Right lobe of liver (tissue), 6 donors: ENCODE measurements around the gene AHNAK2. TPM values are rescaled to one million over a fixed set of nuclear protein-coding genes. Genes with fewer than 3 reads are reported as not detected.

Experiments used
- ATAC-seq, 4 donors: fragments of 200-7000 bp; cut with Tn5 transposase; one replicate each; pipeline ENCODE4 v1.9.1; 2020; ENCODE audit warnings: mild to moderate bottlenecking in 4 of 4, moderate library complexity in 4 of 4
- DNase-seq, 3 donors: peaks; one replicate each; pipeline ENCODE4 v3.0.0-alpha.2; 2020
- H3K27ac ChIP-seq, 3 donors: fragments of 200-600 bp; one replicate each; pipeline ENCODE4 v1.8.0; 2022
- H3K27me3 ChIP-seq, 2 donors: fragments of 200-600 bp; one replicate each; pipeline ENCODE4 v1.8.0; 2022
- H3K36me3 ChIP-seq, 4 donors: fragments of 200-600 bp; sonication (generic) in 1 of 4; one replicate each; pipeline versions ENCODE4 v1.5.1 to v1.8.0; 2017 to 2022; ENCODE audit warnings: control low read depth in 1 of 4
- H3K4me1 ChIP-seq, 4 donors: fragments of 200-600 bp; sonication (generic) in 1 of 4; one replicate each; pipeline versions ENCODE4 v1.5.1 to v1.8.0; 2017 to 2022; ENCODE audit warnings: control low read depth in 1 of 4
- H3K4me3 ChIP-seq, 3 donors: fragments of 200-600 bp; one replicate each; pipeline ENCODE4 v1.8.0; 2022
- H3K9me3 ChIP-seq, 4 donors: fragments of 200-600 bp; sonication (generic) in 1 of 4; one replicate each; pipeline versions ENCODE4 v1.5.1 to v1.8.0; 2017 to 2022; ENCODE audit warnings: control low read depth in 1 of 4
- POLR2A ChIP-seq: fragments of 450-650 bp; IDR thresholded peaks from one replicate; pipeline ENCODE4 v1.6.1; 2017; ENCODE audit warnings: antibody characterized with exemption, mild to moderate bottlenecking
- WGBS: methylation state at CpG from one replicate; pipeline ENCODE4 v1.1.6; 2018; ENCODE audit warnings: low coverage, low lambda C conversion rate; ENCODE audit not compliant: insufficient coverage; ENCODE audit errors: missing lambda C conversion rate; 5-methylcytosine and 5-hydroxymethylcytosine counted together
- intact Hi-C, 2 donors: fragments of 100-400 bp; cut with DNase I; formaldehyde crosslinking; loops; one replicate each; pipeline versions ENCODE4 v1.11.2 to v1.14.1; 2022
- total RNA-seq, 6 experiments: library from RNA; depleted of rRNA in 2 of 6; stranded (reverse); fragments of >200 nt in 2 of 6; fragmentation: NEBNext Ultra II Directional in 3 of 6; extraction: Animal tissue kit (Norgen Biotek cat#: 25700) in 3 of 6; gene quantifications; one replicate each; pipeline versions ENCODE4 v1.1.0 to v1.2.4, GENCODE V29; 2016 to 2023
- TF ChIP-seq, protein P1 (sequence below), 4 donors: fragments of 200-600 bp in 3 of 4; fragments of 450-650 bp in 1 of 4; IDR thresholded peaks; one replicate each; pipeline versions ENCODE4 v1.5.1 to v1.8.0; 2016 to 2022; ENCODE audit warnings: antibody characterized with exemption in 4 of 4, mild to moderate bottlenecking in 2 of 4
- donor health status: DM: no; HTN: yes; CAD: no.
- donor health status: DM: no; HTN: no; CAD: no.
- donor health status: DM: no; HTN: no; CAD: no.
- donor health status: DM: no; HTN: yes; CAD: no.
- donor health status: DM: no; HTN: yes; CAD: no.

Gene AHNAK2
- total RNA-seq, 6 experiments from 2014 or later, result 2.1 to 12.2 (median 4.6) TPM

DNA sequence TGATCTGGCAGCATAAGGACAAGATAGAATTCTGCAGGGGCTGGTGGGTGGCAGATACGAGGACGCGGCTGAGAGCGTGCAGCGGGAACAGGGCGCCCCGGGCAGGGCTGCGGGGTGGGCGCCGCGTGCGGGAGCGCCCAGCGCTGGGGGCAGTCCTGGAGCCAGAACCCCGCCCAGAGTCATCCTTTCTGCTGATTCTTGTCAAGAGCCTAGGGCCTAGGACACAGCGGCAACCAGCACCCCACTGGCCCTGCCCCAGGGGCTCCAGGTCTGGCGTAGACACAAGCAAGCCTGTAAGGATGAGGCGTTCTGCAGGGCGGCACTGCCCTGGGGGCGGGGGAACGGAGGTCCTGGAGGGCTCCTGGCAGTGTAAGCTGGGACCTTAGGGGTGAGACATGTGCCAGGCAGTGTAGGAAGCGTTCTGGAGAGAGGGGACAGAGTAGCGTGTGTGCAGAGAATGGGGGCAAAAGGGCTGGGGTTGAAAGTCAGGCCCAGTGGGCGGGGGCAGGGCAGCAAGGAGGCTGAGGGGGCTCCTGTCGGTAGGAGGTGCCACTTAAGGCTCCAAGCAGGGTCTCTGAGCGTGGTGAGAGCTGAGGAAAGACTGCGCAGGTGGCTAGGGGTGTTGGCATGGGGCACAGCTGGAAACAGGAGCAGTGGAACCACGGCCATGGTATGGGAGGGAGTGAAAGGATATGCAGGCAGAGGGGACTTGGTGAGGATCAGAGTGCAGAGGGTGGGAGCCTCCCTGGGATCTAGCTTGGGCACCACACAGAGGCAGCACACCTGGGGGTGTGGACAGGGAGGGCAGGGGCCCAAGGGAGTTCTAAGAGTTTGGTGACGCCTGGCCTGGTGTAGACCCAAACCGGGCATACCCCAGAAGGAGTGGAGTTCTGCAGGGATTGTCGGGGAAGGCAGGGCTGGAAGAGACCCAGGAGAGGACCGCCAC is 845 bp upstream of the AHNAK2 start:
- 73% methylated on average over 8 of the region's 32 CpGs for WGBS
- Histone ChIP-seq H3K4me1 (peaks cover 0 to 23% (median 1%) of the 10 kb centered on the region in 4 donors), H3K27ac (peak overlapping the region in 1 of 3 donors; percentile 57), H3K9me3 (no peaks in the 10 kb centered on the region), H3K27me3 (no peaks in the 10 kb centered on the region), H3K36me3 (no peaks in the 10 kb centered on the region), H3K4me3 (peak overlapping the region in 1 of 3 donors; percentile 63)
- DNase-seq (peak in 1 of 3 donors; percentile 46), ATAC-seq (no peak)
- intact Hi-C loops, result loop anchor here (5.0 kb wide), 1 partner anchor 63 kb away; no protein-coding TSS in a partner anchor
- TF ChIP-seq, protein P1, sequence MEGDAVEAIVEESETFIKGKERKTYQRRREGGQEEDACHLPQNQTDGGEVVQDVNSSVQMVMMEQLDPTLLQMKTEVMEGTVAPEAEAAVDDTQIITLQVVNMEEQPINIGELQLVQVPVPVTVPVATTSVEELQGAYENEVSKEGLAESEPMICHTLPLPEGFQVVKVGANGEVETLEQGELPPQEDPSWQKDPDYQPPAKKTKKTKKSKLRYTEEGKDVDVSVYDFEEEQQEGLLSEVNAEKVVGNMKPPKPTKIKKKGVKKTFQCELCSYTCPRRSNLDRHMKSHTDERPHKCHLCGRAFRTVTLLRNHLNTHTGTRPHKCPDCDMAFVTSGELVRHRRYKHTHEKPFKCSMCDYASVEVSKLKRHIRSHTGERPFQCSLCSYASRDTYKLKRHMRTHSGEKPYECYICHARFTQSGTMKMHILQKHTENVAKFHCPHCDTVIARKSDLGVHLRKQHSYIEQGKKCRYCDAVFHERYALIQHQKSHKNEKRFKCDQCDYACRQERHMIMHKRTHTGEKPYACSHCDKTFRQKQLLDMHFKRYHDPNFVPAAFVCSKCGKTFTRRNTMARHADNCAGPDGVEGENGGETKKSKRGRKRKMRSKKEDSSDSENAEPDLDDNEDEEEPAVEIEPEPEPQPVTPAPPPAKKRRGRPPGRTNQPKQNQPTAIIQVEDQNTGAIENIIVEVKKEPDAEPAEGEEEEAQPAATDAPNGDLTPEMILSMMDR (IDR thresholded peaks at IDR 0.05), result no peak
- no peak for TF ChIP-seq POLR2A

DNA sequence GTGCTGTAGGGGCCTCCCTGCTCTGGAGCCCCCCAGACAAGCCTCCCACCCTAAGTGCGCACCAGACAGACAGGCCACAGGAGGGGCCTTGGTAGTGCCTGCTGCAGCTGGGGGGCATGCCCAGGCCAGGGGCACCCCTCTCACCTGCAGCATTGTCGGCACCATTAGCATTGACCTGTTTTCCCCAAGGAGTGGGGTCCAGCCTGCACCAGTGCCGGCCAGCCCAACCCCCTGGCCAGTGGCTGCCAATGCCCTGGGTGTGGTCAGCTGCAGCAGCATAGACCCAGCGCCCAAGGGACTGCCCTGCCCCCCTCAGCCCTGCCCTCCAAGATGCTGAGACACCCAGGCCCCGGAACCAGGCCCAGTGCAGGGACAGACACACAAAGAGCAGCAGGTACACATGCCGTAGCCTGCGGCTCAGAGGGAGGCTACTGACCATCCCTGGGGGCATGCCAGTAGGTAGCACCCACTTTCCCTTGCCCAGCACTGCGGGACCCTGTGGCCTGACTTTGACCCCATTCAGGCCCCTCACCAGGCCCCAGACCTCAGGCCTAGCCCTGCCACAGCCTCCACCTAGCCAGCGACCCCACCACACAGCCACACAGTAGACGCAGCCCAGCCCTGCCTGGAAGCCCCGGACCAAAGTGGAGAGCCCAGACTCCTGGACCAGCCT is 1.0 kb downstream of the AHNAK2 start:
- peaks cover 0 to 23% (median 1%) of the 10 kb centered on the region in 4 donors for H3K4me1 ChIP-seq
- no peak for DNase-seq
- TF ChIP-seq POLR2A, result no peak
- TF ChIP-seq, protein P1 (IDR thresholded peaks at IDR 0.05), result no peak
- intact Hi-C loops, result loop anchor here (5.0 kb wide), 1 partner anchor 65 kb away; no protein-coding TSS in a partner anchor
- no peaks in the 10 kb centered on the region for H3K27me3 ChIP-seq
- H3K27ac ChIP-seq, result no peak overlapping the region
- H3K4me3 ChIP-seq, result peak overlapping the region; percentile 46 to 63 (median 47)
- 83% methylated on average over 1 of the region's 11 CpGs for WGBS
- H3K36me3 ChIP-seq, result no peaks in the 10 kb centered on the region
- no peaks in the 10 kb centered on the region for H3K9me3 ChIP-seq
- no peak for ATAC-seq

DNA sequence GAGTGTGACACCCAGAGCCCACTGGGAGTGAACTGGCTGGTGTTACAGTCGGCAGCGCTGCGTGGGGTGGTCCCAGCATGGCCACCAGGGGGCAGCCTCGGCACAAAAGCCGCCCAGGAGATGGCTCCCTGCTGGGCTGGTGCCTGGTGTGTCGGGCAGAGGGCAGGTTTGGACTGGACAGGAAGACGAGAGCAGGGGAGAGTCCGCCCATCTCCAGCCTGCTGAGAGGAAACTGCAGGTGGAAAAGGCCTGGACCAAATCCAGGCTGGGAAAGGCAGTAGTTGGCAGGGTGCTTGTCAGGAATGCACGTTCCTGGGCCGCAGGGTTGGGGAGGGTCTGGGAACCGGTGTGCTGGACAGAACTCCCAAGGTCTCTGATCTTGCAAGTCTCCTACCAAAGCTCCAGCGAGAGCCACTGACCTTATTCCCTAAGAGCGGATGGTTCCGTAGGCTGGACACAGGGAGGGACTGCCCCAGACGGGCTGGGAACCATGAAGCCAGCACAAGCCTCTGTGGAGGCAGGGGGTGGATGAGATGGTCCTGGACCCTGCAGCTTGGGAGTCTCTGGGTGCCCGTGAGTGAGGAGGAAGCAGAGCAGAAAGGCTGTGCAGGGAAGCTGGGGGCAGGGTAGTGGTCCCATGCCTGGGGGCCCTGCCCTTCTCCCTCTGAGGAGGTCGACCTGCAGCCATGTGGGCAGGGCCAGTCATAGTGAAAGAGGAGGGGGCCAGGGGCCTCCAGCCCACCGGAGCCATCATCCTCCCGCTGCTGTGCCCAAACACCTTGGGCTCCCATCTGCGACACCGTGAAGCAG is 1.8 kb downstream of the AHNAK2 start:
- Histone ChIP-seq H3K4me3 (no peak overlapping the region), H3K4me1 (peaks cover 0 to 23% (median 1%) of the 10 kb centered on the region in 4 donors), H3K9me3 (no peaks in the 10 kb centered on the region), H3K27ac (no peak overlapping the region), H3K27me3 (no peaks in the 10 kb centered on the region), H3K36me3 (no peaks in the 10 kb centered on the region)
- WGBS, result 0% methylated on average over 4 of the region's 21 CpGs
- DNase-seq (peak; percentile 91 to 94 (median 93)), ATAC-seq (peak; percentile 68 to 86 (median 80))
- intact Hi-C loops, result loop anchor here (5.0 kb wide), 1 partner anchor 66 kb away; no protein-coding TSS in a partner anchor
- no peak for TF ChIP-seq POLR2A
- TF ChIP-seq, protein P1 (IDR thresholded peaks at IDR 0.05), result peak; percentile 94 to 98 (median 96)
